Ovary (tissue), 9 donors: ENCODE results near the gene PAK1. TPM values are rescaled to one million over a fixed set of nuclear protein-coding genes. Genes with fewer than 3 reads are reported as not detected.

ENCODE experiments used
- DNase-seq, 5 donors: peaks; one replicate each; pipeline ENCODE4 v3.0.0-alpha.2; 2019 to 2020
- H3K27ac ChIP-seq, 2 donors: fragments of 200-600 bp; one replicate each; pipeline versions ENCODE4 v1.5.1 to v1.8.0; 2019 to 2022
- H3K27me3 ChIP-seq: fragments of 200-600 bp; one replicate; pipeline ENCODE4 v1.8.0; 2022
- H3K36me3 ChIP-seq: fragments of 200-600 bp; sonication (generic); one replicate; pipeline ENCODE4 v1.5.1; 2019
- H3K4me1 ChIP-seq: one replicate; pipeline ENCODE4 v1.8.1; 2013; ENCODE audit warnings: mild to moderate bottlenecking, moderate library complexity; ENCODE audit not compliant: insufficient read depth
- H3K4me3 ChIP-seq: fragments of 200-600 bp; sonication (generic); one replicate; pipeline ENCODE4 v1.5.1; 2017
- H3K9me3 ChIP-seq, 2 donors: fragments of 200-600 bp in 1 of 2; sonication (generic) in 1 of 2; one replicate each; pipeline versions ENCODE4 v1.5.1 to v1.8.1; 2013 to 2019; ENCODE audit warnings: mild to moderate bottlenecking in 1 of 2, moderate library complexity in 1 of 2
- CTCF ChIP-seq, 3 donors: fragments of 450-650 bp in 2 of 3; fragments of 200-600 bp in 1 of 3; IDR thresholded peaks; one replicate each; pipeline versions ENCODE4 v1.5.1 to v1.8.0; 2016 to 2022; ENCODE audit warnings: antibody characterized with exemption in 3 of 3, mild to moderate bottlenecking in 1 of 3
- EP300 ChIP-seq: sonication (generic); formaldehyde crosslinking; IDR thresholded peaks from one replicate; pipeline ENCODE4 v1.6.1; 2017; ENCODE audit warnings: antibody characterized with exemption
- POLR2A ChIP-seq: fragments of 450-650 bp; IDR thresholded peaks from one replicate; pipeline ENCODE4 v1.6.1; 2017; ENCODE audit warnings: antibody characterized with exemption, mild to moderate bottlenecking, moderate library complexity
- WGBS, 3 donors: extraction: QIAGEN DNeasy Blood & Tissue Kit in 1 of 3; methylation state at CpG; one replicate each; pipeline versions ENCODE4 v1.1.5 to v1.1.7; 2013 to 2017; 5-methylcytosine and 5-hydroxymethylcytosine counted together
- intact Hi-C, 4 donors: fragments of 100-400 bp; cut with DNase I; formaldehyde crosslinking; loops; one replicate each; pipeline versions ENCODE4 v1.11.0 to v1.15.1; 2022 to 2023
- polyA plus RNA-seq, 2 donors: library from polyadenylated mRNA; stranded (reverse); fragments of 200-250 nt in 1 of 2; fragments of 350-450 nt in 1 of 2; fragmentation: Illumina TruSeq in 1 of 2; extraction: RNeasy Lipid Tissue Mini Kit (QIAGEN cat#74804) in 1 of 2; gene quantifications; one replicate each; pipeline ENCODE4 v1.2.3, GENCODE V29; 2013 to 2014
- total RNA-seq, 7 donors: library from RNA; depleted of rRNA in 2 of 7; stranded (reverse); fragments of >200 nt in 2 of 7; fragmentation: NEBNext Ultra II Directional in 3 of 7; extraction: Animal tissue kit (Norgen Biotek cat#: 25700) in 3 of 7; gene quantifications; one replicate each; pipeline versions ENCODE4 v1.1.0 to v1.2.4, GENCODE V29; 2016 to 2023
- donor health status: DM: no; HTN: no; CAD: no; lungs with moderate emphysema.
- donor health status: DM: no; HTN: no; CAD: no.
- donor health status: Bipolar disorder and iron deficiency.
- donor health status: DM: yes; HTN: yes; CAD: no.
- donor health status: DM: no; HTN: no; CAD: no.
- donor health status: DM: yes; HTN: yes; CAD: no.

PAK1 gene
- total and polyA plus RNA-seq, 9 donors = 18.4 to 53.0 (median 42.3) TPM

- H3K36me3 ChIP-seq = no peaks in the 10 kb centered on the region
- H3K27ac ChIP-seq = no peak overlapping the region
- TF ChIP-seq POLR2A (no peak), EP300 (no peak), CTCF (IDR thresholded peaks at IDR 0.05) (no peak)
- H3K4me3 ChIP-seq = no peak overlapping the region
- intact Hi-C loops = no loop called here
- no peak for DNase-seq
- no peaks in the 10 kb centered on the region for H3K4me1 ChIP-seq
- H3K9me3 ChIP-seq = no peaks in the 10 kb centered on the region
- 96 to 98% (median 97%) methylated on average over 2 of the region's 2 CpGs for WGBS, 3 donors
- no peaks in the 10 kb centered on the region for H3K27me3 ChIP-seq
Measured at GRCh38 chr11:77372726-77373125, 101.2 kb downstream of the PAK1 start.

GRCh38 chr11:77371646-77372045, 102.2 kb downstream of the PAK1 start:
- Histone ChIP-seq H3K36me3 (no peaks in the 10 kb centered on the region), H3K27ac (no peak overlapping the region), H3K4me1 (no peaks in the 10 kb centered on the region), H3K9me3 (no peaks in the 10 kb centered on the region), H3K27me3 (no peaks in the 10 kb centered on the region), H3K4me3 (no peak overlapping the region)
- no peak for DNase-seq
- TF ChIP-seq POLR2A (no peak), EP300 (no peak), CTCF (IDR thresholded peaks at IDR 0.05) (no peak)
- intact Hi-C loops = no loop called here

- H3K27ac ChIP-seq = no peak overlapping the region
- no peak overlapping the region for H3K4me3 ChIP-seq
- H3K4me1 ChIP-seq = no peaks in the 10 kb centered on the region
- H3K27me3 ChIP-seq = no peaks in the 10 kb centered on the region
- no peaks in the 10 kb centered on the region for H3K9me3 ChIP-seq
- intact Hi-C loops = no loop called here
- no peak for TF ChIP-seq EP300
- TF ChIP-seq POLR2A = no peak
- TF ChIP-seq CTCF (IDR thresholded peaks at IDR 0.05) = no peak
- H3K36me3 ChIP-seq = no peaks in the 10 kb centered on the region
- WGBS, 3 donors = 88 to 100% (median 93%) methylated on average over 1 of the region's 1 CpG
- DNase-seq = no peak
Measured at GRCh38 chr11:77370217-77370616, 103.7 kb downstream of the PAK1 start.

GRCh38 chr11:77361184-77361583, 112.7 kb downstream of the PAK1 start:
- Histone ChIP-seq H3K4me1 (no peaks in the 10 kb centered on the region), H3K36me3 (no peaks in the 10 kb centered on the region), H3K27ac (no peak overlapping the region), H3K9me3 (no peaks in the 10 kb centered on the region), H3K27me3 (no peaks in the 10 kb centered on the region), H3K4me3 (no peak overlapping the region)
- WGBS, 3 donors = 64 to 78% (median 66%) methylated on average over 3 of the region's 3 CpGs
- no peak for DNase-seq
- TF ChIP-seq CTCF (IDR thresholded peaks at IDR 0.05) (no peak), EP300 (no peak), POLR2A (no peak)
- intact Hi-C loops = no loop called here

GRCh38 chr11:77359481-77359880, 114.4 kb downstream of the PAK1 start:
- DNase-seq = no peak
- no peaks in the 10 kb centered on the region for H3K27me3 ChIP-seq
- no peaks in the 10 kb centered on the region for H3K9me3 ChIP-seq
- no peak overlapping the region for H3K27ac ChIP-seq
- H3K4me3 ChIP-seq = no peak overlapping the region
- TF ChIP-seq EP300 = no peak
- no peak for TF ChIP-seq POLR2A
- TF ChIP-seq CTCF (IDR thresholded peaks at IDR 0.05) = no peak
- no peaks in the 10 kb centered on the region for H3K4me1 ChIP-seq
- no peaks in the 10 kb centered on the region for H3K36me3 ChIP-seq
- intact Hi-C loops = no loop called here
